H1 (cell line): ENCODE measurements around the gene USP30. TPM values are rescaled to one million over a fixed set of nuclear protein-coding genes. Genes with fewer than 3 reads are reported as not detected.

Experiments
- CTCF ChIA-PET: fragments of 300-600 bp; sonication (Branson Sonifier 250); formaldehyde crosslinking; loops from one replicate; lab custom pipeline; 2021; ENCODE audit not compliant: partially characterized antibody; lab: Charles Lee
- POLR2A ChIA-PET: fragments of 300-600 bp; sonication (Branson Sonifier 250); formaldehyde crosslinking; loops from one replicate; lab custom pipeline; 2021; ENCODE audit warnings: inconsistent platforms; ENCODE audit not compliant: partially characterized antibody; lab: Charles Lee
- DNase-seq, 2 experiments: peaks; one replicate each; pipeline versions ENCODE4 v3.0.0 to v3.0.0-alpha.2; 2010 to 2022; ENCODE audit warnings: low spot score in 2 of 2, low read depth in 1 of 2, mixed read lengths in 1 of 2
- FAIRE-seq: peaks from 2 replicates; lab custom pipeline; 2011; peaks lifted over from hg19 to GRCh38; lab: Jason Lieb, UNC
- H2AFZ ChIP-seq: 2 replicates; pipeline ENCODE4 v1.8.1; 2012; ENCODE audit warnings: low read length, inconsistent platforms
- H2AK5ac ChIP-seq: 2 replicates; pipeline ENCODE4 v1.6.1; 2013; ENCODE audit warnings: low read depth, low read length
- H2BK120ac ChIP-seq: replicated peaks from 2 replicates; pipeline ENCODE3; 2013; ENCODE audit warnings: low read depth, low read length, inconsistent platforms
- H2BK12ac ChIP-seq: 2 replicates; pipeline ENCODE4 v1.6.1; 2013; ENCODE audit warnings: low read depth, low read length
- H2BK15ac ChIP-seq: 2 replicates; pipeline ENCODE4 v1.6.1; 2013; ENCODE audit warnings: low read length
- H2BK20ac ChIP-seq: 2 replicates; pipeline ENCODE4 v1.6.1; 2013; ENCODE audit warnings: low read length
- H2BK5ac ChIP-seq: 2 replicates; pipeline ENCODE4 v1.6.1; 2013; ENCODE audit warnings: low read depth, low read length
- H3K14ac ChIP-seq: 2 replicates; pipeline ENCODE4 v1.6.1; 2013; ENCODE audit warnings: inconsistent platforms; ENCODE audit not compliant: insufficient read length
- H3K18ac ChIP-seq: 2 replicates; pipeline ENCODE4 v1.6.1; 2013; ENCODE audit warnings: low read length; ENCODE audit errors: extremely low read depth
- H3K23ac ChIP-seq: 2 replicates; pipeline ENCODE4 v1.6.1; 2013; ENCODE audit warnings: inconsistent platforms; ENCODE audit not compliant: insufficient read length
- H3K23me2 ChIP-seq: 2 replicates; pipeline ENCODE4 v1.6.1; 2013; ENCODE audit warnings: low read depth, low read length
- H3K27ac ChIP-seq: 2 replicates; pipeline ENCODE4 v1.6.1; 2011; ENCODE audit warnings: low read depth, low read length, inconsistent platforms
- H3K27me3 ChIP-seq, 4 experiments: replicated peaks in 1 of 4; 1 replicate in 1 of 4; 2 replicates in 3 of 4; pipeline versions ENCODE4 v1.6.1 to v1.8.1; 2011 to 2013; ENCODE audit warnings: low read length in 3 of 4, mild to moderate bottlenecking in 3 of 4, inconsistent platforms in 2 of 4, mixed read lengths in 2 of 4, moderate library complexity in 1 of 4; ENCODE audit not compliant: control insufficient read depth in 3 of 4, insufficient read depth in 3 of 4; ENCODE audit errors: extremely low read depth in 1 of 4
- H3K36me3 ChIP-seq, 4 experiments: 2 replicates each; pipeline versions ENCODE4 v1.6.1 to v1.8.1; 2011 to 2013; ENCODE audit warnings: mild to moderate bottlenecking in 4 of 4, low read length in 3 of 4, moderate library complexity in 2 of 4, control low read depth in 1 of 4, inconsistent platforms in 1 of 4; ENCODE audit not compliant: insufficient read depth in 4 of 4, control insufficient read depth in 2 of 4
- H3K4ac ChIP-seq: replicated peaks from 2 replicates; pipeline ENCODE3; 2013; ENCODE audit warnings: low read length, low read depth, mixed read lengths, inconsistent platforms; ENCODE audit not compliant: insufficient read length
- H3K4me1 ChIP-seq, 4 experiments: replicated peaks in 1 of 4; 1 replicate in 1 of 4; 2 replicates in 3 of 4; pipeline versions ENCODE4 v1.6.1 to v1.8.1; 2011 to 2013; ENCODE audit warnings: low read length in 3 of 4, inconsistent platforms in 2 of 4, mixed read lengths in 1 of 4; ENCODE audit not compliant: insufficient read depth in 4 of 4, control insufficient read depth in 3 of 4
- H3K4me2 ChIP-seq, 2 experiments: 2 replicates each; pipeline versions ENCODE4 v1.6.1 to v1.8.1; 2011 to 2013; ENCODE audit warnings: low read depth in 2 of 2, low read length in 2 of 2, control low read depth in 1 of 2, inconsistent platforms in 1 of 2, mild to moderate bottlenecking in 1 of 2; ENCODE audit not compliant: insufficient read depth in 1 of 2
- H3K4me3 ChIP-seq, 4 experiments: fragments of 200-600, 300-600 bp in 1 of 4; sonication (generic), shearing (Covaris generic), sonication (Bioruptor Twin) in 1 of 4; 2 replicates each; pipeline versions ENCODE4 v1.5.1 to v1.8.1; 2011 to 2016; ENCODE audit warnings: low read length in 4 of 4, low read depth in 3 of 4, control low read depth in 2 of 4, inconsistent platforms in 2 of 4, mild to moderate bottlenecking in 2 of 4, mixed read lengths in 1 of 4, moderate library complexity in 1 of 4; ENCODE audit not compliant: insufficient read depth in 2 of 4; ENCODE audit errors: extremely low read depth in 1 of 4
- H3K56ac ChIP-seq: replicated peaks from 2 replicates; pipeline ENCODE3; 2013; ENCODE audit warnings: low read depth, mild to moderate bottlenecking, mixed read lengths, low read length, inconsistent platforms; ENCODE audit not compliant: insufficient read length
- H3K79me1 ChIP-seq: 2 replicates; pipeline ENCODE4 v1.6.1; 2013; ENCODE audit warnings: low read depth, low read length, control low read depth
- H3K79me2 ChIP-seq, 2 experiments: 2 replicates each; pipeline versions ENCODE4 v1.6.1 to v1.8.1; 2012 to 2013; ENCODE audit warnings: low read length in 2 of 2, mild to moderate bottlenecking in 2 of 2, inconsistent platforms in 1 of 2; ENCODE audit not compliant: insufficient read depth in 2 of 2, control insufficient read depth in 1 of 2
- H3K9ac ChIP-seq, 4 experiments: replicated peaks in 1 of 4; 1 replicate in 1 of 4; 2 replicates in 3 of 4; pipeline versions ENCODE4 v1.6.1 to v1.8.1; 2011 to 2013; ENCODE audit warnings: low read depth in 3 of 4, low read length in 3 of 4, control low read depth in 2 of 4, mild to moderate bottlenecking in 2 of 4, moderate library complexity in 2 of 4, inconsistent platforms in 1 of 4; ENCODE audit errors: extremely low read depth in 1 of 4
- H3K9me3 ChIP-seq, 2 experiments: 2 replicates each; pipeline versions ENCODE4 v1.6.1 to v1.8.1; 2012 to 2013; ENCODE audit warnings: mild to moderate bottlenecking in 2 of 2, moderate library complexity in 2 of 2, control low read depth in 1 of 2, inconsistent platforms in 1 of 2, low read depth in 1 of 2, low read length in 1 of 2, mixed read lengths in 1 of 2; ENCODE audit not compliant: insufficient read depth in 2 of 2
- H4K20me1 ChIP-seq, 2 experiments: replicated peaks in 1 of 2; 2 replicates each; pipeline versions ENCODE3 to v1.8.1; 2011 to 2013; ENCODE audit warnings: inconsistent platforms in 2 of 2, low read length in 2 of 2, mild to moderate bottlenecking in 1 of 2; ENCODE audit not compliant: insufficient read depth in 2 of 2, control insufficient read depth in 1 of 2
- H4K5ac ChIP-seq: 2 replicates; pipeline ENCODE4 v1.6.1; 2013; ENCODE audit warnings: low read length, low read depth, mixed read lengths, inconsistent platforms; ENCODE audit not compliant: insufficient read length
- H4K8ac ChIP-seq: 2 replicates; pipeline ENCODE4 v1.8.0; 2013; ENCODE audit warnings: mild to moderate bottlenecking, moderate library complexity, low read length, inconsistent platforms; ENCODE audit not compliant: insufficient read depth; ENCODE audit errors: extremely low read depth
- H4K91ac ChIP-seq: replicated peaks from 2 replicates; pipeline ENCODE3; 2013; ENCODE audit warnings: low read length, mixed read lengths, inconsistent platforms; ENCODE audit not compliant: insufficient read length
- BRCA1 ChIP-seq: IDR thresholded peaks from 2 replicates; pipeline ENCODE4 v1.6.1; 2012; ENCODE audit warnings: low read depth, low read length, improper control_type of control experiment
- CBX5 ChIP-seq: fragments of 300-800, 300-1000 bp; sonication (generic); IDR thresholded peaks from 2 replicates; pipeline ENCODE4 v1.7.1; 2016; ENCODE audit warnings: antibody characterized with exemption, low read length, low read depth
- CTCF ChIP-seq, 3 experiments: IDR thresholded peaks; 1 replicate in 2 of 3; 2 replicates in 1 of 3; pipeline versions ENCODE4 v1.5.1 to v1.6.1; 2011; ENCODE audit warnings: low read length in 3 of 3, mild to moderate bottlenecking in 3 of 3, inconsistent platforms in 2 of 3, low read depth in 1 of 3, moderate library complexity in 1 of 3; ENCODE audit not compliant: insufficient read depth in 1 of 3; ENCODE audit errors: control extremely low read depth in 1 of 3
- E2F6 ChIP-seq: IDR thresholded peaks from 2 replicates; pipeline ENCODE4 v1.6.1; 2012; ENCODE audit warnings: inconsistent platforms
- GABPA ChIP-seq: IDR thresholded peaks from 2 replicates; pipeline ENCODE4 v1.6.1; 2011; ENCODE audit warnings: mild to moderate bottlenecking, low read length, moderate library complexity, borderline replicate concordance; ENCODE audit not compliant: insufficient read depth
- HDAC2 ChIP-seq, 2 experiments: fragments of 300-600 bp in 1 of 2; sonication (generic) in 1 of 2; IDR thresholded peaks; 2 replicates each; pipeline ENCODE4 v1.6.1; 2011 to 2012; ENCODE audit warnings: low read depth in 2 of 2, low read length in 2 of 2, mild to moderate bottlenecking in 2 of 2, moderate library complexity in 2 of 2, borderline replicate concordance in 1 of 2, inconsistent platforms in 1 of 2
- RNF2 ChIP-seq: fragments of 200-900, 300-1000 bp; sonication (generic); IDR thresholded peaks from 2 replicates; pipeline ENCODE4 v1.7.1; 2016; ENCODE audit warnings: borderline replicate concordance, low read depth, mild to moderate bottlenecking, antibody characterized with exemption, low read length; ENCODE audit not compliant: poor library complexity, severe bottlenecking; ENCODE audit errors: missing control alignments
- SUZ12 ChIP-seq: fragments of 200-600 bp; sonication (generic); IDR thresholded peaks from 2 replicates; pipeline ENCODE4 v1.6.1; 2012; ENCODE audit warnings: mild to moderate bottlenecking, inconsistent platforms, low read length, moderate library complexity, mixed read lengths
- TCF12 ChIP-seq: IDR thresholded peaks from 2 replicates; pipeline ENCODE4 v1.6.1; 2011; ENCODE audit warnings: low read depth, mild to moderate bottlenecking, low read length
- YY1 ChIP-seq: IDR thresholded peaks from 2 replicates; pipeline ENCODE4 v1.6.1; 2011; ENCODE audit warnings: low read depth, mild to moderate bottlenecking, low read length
- WGBS, 2 experiments: shearing (Covaris generic) in 1 of 2; methylation state at CpG; one replicate each; pipeline versions ENCODE4 v1.1.6 to v1.1.7; 2013 to 2015; ENCODE audit warnings: low lambda C conversion rate in 2 of 2, mixed read lengths in 2 of 2, inconsistent platforms in 1 of 2, low coverage in 1 of 2, missing lambda C conversion rate in 1 of 2; ENCODE audit not compliant: insufficient replicate concordance in 2 of 2, insufficient coverage in 1 of 2, insufficient read length in 1 of 2; ENCODE audit errors: extremely low coverage in 1 of 2, missing lambda C conversion rate in 1 of 2; 5-methylcytosine and 5-hydroxymethylcytosine counted together
- polyA plus RNA-seq, 7 experiments: library from polyadenylated mRNA; depleted of rRNA in 3 of 7; stranded (reverse) in 5 of 7; unstranded in 2 of 7; fragments of >200 nt in 5 of 7; fragments of 200-250 nt in 2 of 7; gene quantifications; 1 replicate in 5 of 7; 2 replicates in 1 of 7; 4 replicates in 1 of 7; pipeline versions ENCODE4 v1.2.1 to v1.2.3, GENCODE V29; 2011 to 2013; ENCODE audit warnings: missing spikeins in 2 of 7, mixed read lengths in 2 of 7
- total RNA-seq: library from RNA; stranded (reverse); fragmentation: NEBNext Ultra II Directional; extraction: Animal tissue kit (Norgen Biotek cat#: 25700); gene quantifications from 2 replicates; pipeline ENCODE4 v1.2.1, GENCODE V29; 2021

The USP30 gene
- total and polyA plus RNA-seq, 2 of the 8 experiments (the other 6 are each of a cell fraction or from before 2014, with no cell fraction given): 7.0 to 12.2 TPM

GRCh38 chr12:109082751-109083150, 30.4 kb downstream of the USP30 start:
- Histone ChIP-seq H4K20me1 (peaks cover 0 to 1% of the 10 kb centered on the region in 2 experiments), H4K8ac (no peak overlapping the region), H3K4me3 (no peak overlapping the region), H4K5ac (no peak overlapping the region), H2BK15ac (no peak overlapping the region), H2BK5ac (no peak overlapping the region), H3K56ac (no peak overlapping the region), H3K4ac (no peak overlapping the region), H3K79me2 (no peaks in the 10 kb centered on the region), H3K9ac (no peak overlapping the region), H2BK120ac (no peak overlapping the region), H3K27me3 (no peaks in the 10 kb centered on the region), H3K9me3 (no peaks in the 10 kb centered on the region), H2AK5ac (no peak overlapping the region), H2BK20ac (no peak overlapping the region), H3K4me1 (no peaks in the 10 kb centered on the region), H3K23ac (no peak overlapping the region), H3K27ac (no peak overlapping the region), H3K23me2 (no peaks in the 10 kb centered on the region), H3K36me3 (peaks cover 0 to 11% (median under 1%) of the 10 kb centered on the region in 4 experiments; a peak in 6 of 8 replicates), H3K18ac (no peak overlapping the region), H3K14ac (no peak overlapping the region), H2BK12ac (no peak overlapping the region), H3K79me1 (no peaks in the 10 kb centered on the region), H2AFZ (no peak overlapping the region), H4K91ac (no peak overlapping the region), H3K4me2 (no peak overlapping the region)
- DNase-seq: no peak
- FAIRE-seq: no peak
- POLR2A ChIA-PET: interaction anchor here (1.8 kb wide), 1 partner anchor 10 kb away, joined by 6 read pairs; the partner anchor contains the start of gene ALKBH2
- CTCF ChIA-PET: interaction anchor here (1.0 to 1.4 kb wide), 3 partner anchors 9 to 29 kb away, joined by 3 to 6 read pairs (median 3); no protein-coding TSS in a partner anchor
- WGBS, 2 experiments: 92% methylated on average over 14 of the region's 14 CpGs; no CpG with 5 or more reads in 1 of the 2 experiments
- TF ChIP-seq HDAC2 (IDR thresholded peaks at IDR 0.05; ENCODE audit: borderline replicate concordance in 1 of 2, low read depth in 2 of 2, low read length in 2 of 2) (no peak), YY1 (no peak), SUZ12 (no peak), TCF12 (no peak), CTCF (IDR thresholded peaks at IDR 0.05; ENCODE audit: control extremely low read depth in 1 of 3, insufficient read depth in 1 of 3, low read depth in 1 of 3, low read length in 3 of 3) (no peak), BRCA1 (no peak), RNF2 (no peak), GABPA (no peak), CBX5 (no peak), E2F6 (no peak)
